Stimulated activated CD4-positive, alpha-beta T cell treated with anti-CD3 and anti-CD28 coated beads, Interleukin-2, amount 100 ng/mL, for 4 hours (primary cell): ENCODE results near the gene CHN1.

ENCODE experiments used
- DNase-seq: peaks from one replicate; pipeline ENCODE4 v3.0.0-alpha.2; 2020; ENCODE audit warnings: low read depth

CHN1 gene

DNA sequence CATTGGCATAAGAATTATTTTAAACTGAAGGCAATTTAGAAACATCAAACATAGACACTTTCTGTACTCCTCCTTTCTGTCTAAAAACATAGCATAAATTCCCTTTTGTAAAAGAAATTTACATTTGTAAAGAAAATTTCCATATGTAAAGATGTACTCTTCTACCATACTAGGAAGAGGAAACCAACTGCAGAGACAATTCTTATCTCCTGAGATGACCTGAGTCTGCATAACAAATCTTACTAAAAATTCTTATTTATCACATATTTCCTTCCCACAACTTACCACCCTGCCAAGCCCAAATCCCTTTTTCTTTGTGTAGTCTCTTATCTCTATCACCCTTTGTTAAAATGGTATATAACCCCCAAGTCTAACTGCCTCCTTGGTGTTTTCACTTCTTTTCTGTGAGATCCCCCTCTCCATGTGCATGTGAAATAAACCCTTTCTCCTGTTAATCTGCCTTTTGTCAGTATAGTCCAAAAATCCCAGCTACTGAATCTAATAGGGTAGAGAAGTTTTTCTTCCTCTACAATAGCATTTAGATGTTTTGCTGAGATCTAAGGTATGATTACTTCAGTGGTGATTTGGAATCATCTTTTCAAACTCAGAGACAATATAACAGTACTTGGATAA lies 81.0 kb downstream of the CHN1 start:
- DNase-seq = no peak

DNA sequence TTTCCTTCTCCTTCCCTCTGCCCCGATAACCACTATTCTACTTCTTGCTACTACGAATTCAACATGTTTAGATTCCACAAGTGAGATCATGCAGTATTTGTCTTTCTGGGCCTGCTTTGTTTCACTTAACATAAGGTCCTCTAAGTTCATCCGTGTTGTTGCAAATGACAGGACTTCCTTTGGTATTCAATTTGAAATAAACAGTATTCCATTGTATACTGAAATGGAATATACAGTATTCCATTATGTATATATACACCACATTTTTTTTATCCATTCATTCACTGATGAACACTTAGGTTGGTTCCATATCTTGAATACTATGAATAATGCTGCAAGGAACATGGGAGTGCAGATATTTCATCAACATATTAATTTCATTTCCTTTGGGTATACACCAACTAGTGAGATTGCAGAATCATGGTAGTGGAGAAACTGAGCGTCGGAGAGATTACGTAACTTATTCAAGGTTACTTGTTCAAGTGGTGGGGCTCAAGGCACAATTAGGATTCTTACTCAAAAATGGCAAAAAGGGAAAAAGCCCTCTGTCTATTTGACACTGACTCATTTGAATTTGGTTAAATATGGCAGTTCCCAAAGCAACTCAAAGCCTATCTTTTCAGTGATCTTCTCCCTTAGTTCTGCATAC lies 85.1 kb downstream of the CHN1 start:
- no peak for DNase-seq

DNA sequence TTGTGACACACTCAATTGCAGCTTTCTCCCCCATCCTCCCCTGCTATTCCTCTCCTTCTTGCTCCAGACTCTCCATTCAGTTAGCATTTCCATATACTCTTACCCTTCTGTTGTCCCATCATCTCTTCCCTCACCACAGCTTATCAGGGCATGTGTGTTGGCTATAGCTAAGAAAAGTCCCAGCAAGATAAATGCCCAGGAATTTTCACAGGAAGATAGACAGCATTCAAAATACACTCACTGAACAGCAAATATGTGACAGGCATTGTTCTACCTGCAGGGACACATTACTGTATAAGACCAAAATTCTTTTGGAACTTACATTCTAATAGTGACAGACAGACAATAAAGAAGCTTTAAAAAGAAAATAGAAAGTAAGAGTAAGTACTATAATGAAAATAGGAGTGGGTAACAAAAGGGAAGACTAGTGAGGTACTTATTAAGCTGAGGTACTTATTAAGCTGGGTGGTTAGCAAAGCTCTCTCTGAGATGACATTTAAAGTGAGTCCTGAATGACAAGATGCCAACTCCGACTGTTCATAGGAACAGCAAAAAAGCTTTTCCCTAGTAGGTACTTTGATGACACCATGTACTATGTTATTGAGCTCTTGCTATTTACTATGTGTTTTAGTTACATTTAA lies 86.2 kb downstream of the CHN1 start:
- DNase-seq = no peak

DNA sequence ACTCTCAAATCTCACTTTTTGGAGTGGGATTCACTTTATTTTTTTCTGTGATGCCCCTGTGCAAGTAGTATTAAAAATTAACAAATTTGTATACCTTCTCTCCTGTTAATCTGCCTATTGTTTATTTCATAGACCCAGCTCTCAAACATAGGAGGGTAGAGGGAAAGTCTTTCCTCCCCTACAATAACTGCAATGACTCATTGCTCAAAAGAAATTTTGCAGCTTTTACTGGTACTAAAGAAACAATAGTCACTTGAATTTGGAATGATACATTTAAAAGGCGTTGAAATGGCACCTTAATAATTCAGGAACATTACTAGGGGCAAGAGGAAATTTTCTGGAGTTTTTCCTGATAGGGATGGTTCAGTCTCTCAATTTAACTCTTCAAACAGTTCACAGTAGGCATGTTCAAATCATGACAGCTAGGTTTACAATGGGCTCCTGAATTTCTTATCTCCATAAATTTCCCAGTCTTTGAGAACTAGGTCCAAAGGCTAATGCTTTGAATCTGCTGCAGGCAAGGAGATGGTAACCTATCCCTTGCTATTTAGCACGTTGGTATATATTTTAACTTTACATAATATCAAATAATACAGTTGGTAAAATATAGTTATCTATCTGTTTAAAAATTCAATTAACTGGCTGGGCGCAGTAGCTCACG lies 88.8 kb downstream of the CHN1 start:
- no peak for DNase-seq

DNA sequence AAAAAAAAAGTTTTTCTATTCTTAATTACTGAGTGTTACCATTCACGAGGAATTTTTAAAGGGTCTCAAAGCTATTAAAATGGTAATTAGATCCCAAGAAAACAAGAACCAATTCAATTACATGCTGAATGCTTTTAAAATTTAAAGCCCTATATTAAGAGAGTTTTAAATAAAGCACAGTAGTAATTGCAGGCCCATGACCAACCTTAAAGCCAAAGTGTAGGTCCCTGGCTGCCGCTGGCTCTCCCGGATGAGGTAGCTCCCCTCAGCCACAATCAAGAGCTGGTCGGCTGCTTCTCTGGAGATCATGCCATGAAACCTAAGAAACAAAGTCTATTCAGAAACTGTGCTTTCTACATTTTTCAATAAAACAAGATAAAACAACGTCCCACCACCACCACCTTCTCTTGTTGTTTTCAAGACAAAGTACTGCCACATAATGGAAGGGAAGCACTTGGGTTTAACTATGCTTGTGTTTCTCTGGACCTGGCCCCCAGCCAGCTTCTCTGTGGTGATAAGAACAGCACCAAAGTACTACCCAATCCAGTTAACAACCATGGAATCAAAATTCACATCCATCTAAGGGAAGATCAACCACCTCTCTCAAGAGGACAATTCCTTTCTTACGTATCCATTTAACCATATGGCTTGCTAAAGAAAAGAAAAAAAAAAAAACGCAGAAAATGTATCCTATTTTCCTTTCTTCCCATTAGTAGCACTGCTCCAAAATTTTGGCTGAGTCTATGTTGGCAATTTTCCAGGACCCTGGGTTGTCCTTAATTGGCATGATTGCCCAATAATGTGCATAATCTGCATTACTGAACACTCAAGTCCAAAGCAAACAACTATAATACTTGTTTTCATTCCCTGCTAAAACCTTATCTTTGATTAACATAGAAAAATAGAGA lies 90.1 kb downstream of the CHN1 start:
- DNase-seq = no peak

DNA sequence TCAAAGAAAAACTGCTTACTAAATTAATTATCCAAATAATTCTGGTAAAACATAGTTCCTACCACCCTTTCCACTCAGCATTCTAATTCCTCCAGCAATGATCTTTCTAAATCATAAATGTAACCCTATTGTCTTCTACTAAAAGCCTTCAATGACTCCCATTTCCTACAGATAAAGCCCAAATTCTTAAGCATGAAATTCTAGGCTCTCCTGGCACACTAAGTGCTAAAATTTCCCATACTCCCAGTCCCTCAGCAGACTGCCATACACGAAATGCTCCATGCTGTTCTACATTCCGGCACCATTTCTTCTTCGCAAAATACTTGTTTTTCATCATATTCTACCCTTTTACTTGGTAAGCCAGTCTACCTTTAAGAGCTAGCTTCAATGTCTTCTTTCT lies 96.9 kb downstream of the CHN1 start:
- no peak for DNase-seq

DNA sequence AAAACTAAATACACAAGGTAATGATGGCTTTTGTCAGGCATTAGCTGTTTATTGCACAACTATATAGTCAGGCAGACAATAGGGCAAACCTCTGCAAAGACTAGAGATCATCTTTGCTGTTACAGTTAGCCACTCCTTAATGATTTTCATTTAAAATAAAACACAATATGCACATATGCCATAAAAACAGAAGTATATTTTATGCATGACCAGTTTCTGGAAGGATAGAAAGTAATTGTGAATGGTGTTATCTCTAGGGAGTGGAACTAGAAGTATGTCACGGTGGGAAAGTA lies 102.0 kb downstream of the CHN1 start:
- DNase-seq = no peak

DNA sequence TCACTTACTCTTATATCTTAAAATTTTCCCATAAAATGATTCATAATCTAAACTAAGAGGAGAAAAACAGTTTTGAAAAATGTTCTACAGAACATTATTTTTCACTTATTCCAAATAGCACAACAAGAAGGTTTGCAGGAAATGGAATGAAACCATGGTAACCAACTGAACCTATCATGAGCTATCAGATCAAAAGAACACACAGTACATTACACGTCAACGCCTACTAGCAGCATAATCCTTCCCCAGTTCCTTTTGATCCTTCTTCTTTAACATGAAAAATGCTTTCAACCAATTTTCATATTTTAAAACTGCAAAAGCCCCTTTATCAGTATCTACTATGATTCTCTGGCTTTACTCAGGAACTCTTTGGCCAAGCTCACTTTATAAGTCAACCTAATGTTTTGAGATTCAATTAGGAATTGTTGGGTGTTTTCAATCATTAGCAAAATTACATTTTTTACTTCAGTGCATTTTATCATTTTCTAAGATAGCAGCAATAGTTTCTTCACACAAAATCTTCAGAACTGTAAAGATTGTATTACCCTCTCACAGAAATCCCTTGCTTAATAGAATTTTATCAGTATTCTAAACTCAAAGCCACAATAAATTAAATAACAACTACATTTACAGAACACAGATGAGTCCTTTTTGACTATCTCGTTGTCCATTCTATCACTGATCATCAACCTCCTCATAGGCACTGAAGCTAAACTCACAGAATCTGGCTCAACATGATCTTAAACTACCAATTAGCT lies 102.5 kb downstream of the CHN1 start:
- no peak for DNase-seq

DNA sequence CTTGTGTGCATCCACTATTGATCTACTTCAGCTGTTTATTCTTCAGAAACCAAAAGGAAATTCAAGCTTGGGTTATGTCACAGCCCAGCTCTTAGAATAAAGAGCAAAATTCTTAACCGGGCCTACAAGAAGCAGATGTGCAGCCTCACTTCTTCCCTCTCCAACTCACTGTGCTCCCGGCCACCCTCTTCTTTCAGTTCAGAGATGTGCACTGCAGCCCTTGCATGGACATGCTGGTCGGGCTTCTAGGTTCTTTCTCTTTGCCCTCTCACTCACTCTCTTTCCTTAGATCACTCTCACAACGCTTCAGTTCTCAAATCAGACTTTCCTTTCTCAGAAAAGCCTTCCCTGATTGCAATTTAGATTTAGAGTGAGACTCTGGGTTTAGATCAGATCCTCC lies 104.1 kb downstream of the CHN1 start:
- DNase-seq = no peak

DNA sequence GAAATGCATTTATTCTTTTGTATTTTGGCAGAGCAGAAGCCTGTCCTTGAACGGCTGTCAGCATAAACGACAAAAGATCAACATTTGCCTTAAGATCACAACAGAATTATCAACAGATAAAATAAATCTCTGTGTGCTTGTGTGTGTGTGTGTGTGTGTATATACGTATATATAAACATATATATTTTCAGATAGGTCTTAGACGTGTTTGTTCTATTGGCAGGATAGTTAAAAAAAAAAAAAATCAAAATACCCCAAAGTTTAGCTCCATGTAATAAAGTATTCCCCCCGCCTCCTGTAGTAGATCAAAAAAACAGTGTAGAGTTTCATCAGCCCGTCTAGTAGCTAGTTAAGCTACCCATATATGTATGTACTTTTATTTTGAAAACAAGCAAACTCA lies 107.9 kb downstream of the CHN1 start:
- no peak for DNase-seq

DNA sequence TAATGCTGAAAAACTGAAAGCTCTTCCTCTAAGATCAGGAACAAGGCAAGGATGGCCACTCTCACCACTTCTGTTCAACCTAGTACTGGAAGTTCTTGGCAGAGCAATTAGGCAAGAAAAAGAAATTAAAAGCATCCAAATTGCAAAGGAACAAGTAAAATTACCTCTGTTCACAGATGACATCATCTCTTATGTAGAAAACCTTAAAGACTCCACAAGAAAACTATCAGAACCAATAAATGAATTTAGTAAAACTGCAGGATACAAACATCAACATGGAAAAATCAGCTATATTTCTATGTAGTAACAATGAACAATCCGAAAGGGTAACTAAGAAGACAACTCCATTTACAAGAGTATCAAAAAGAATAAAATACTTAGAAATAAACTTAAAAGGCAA lies 112.2 kb downstream of the CHN1 start:
- DNase-seq = no peak

DNA sequence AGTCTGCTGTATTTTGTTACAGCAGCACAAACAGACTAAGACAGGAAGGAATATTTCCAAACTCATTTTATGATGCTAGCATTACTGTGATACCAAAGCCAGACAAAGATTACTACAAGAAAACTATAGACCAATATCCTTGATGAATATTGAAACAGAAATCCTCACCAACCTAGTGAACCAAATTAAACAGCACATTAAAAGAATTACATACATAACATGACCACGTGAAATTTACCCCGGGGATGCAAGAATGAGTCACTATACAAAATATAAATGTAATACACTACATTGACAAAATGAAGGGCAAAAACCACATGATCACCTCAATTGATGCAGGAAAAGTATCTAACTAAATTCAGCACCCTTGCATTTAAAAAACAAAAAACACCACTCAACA lies 112.6 kb downstream of the CHN1 start:
- DNase-seq = no peak

DNA sequence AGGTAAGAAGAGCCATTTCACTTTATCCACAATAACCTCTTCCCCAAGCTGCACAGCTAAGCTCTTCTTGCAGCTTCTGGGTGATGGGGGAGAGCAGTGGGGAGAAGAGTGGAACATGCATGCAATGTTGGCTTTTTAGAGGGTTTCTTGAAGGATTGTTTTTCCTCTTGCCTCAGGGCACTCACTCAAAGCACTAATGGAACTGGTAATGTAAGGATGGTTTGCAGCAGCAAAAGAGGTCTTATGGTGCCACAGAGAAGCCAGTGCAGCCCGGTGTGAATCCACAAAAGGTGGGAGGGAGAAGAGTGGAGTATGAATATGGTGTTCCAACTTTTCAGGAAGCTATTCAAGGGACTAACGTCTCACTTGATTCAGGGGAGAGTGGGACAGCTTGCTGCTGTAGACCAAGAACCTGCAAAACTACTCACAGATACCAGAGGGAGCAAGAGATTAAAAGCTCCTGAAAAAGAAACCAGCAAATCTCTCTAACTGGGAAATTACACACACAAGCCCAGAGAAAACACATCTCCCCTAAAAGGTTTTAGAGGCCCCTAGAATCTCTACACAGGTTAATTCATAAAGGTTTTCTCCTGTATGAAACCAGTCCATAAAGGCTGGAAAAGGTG lies 116.4 kb downstream of the CHN1 start:
- DNase-seq = no peak

DNA sequence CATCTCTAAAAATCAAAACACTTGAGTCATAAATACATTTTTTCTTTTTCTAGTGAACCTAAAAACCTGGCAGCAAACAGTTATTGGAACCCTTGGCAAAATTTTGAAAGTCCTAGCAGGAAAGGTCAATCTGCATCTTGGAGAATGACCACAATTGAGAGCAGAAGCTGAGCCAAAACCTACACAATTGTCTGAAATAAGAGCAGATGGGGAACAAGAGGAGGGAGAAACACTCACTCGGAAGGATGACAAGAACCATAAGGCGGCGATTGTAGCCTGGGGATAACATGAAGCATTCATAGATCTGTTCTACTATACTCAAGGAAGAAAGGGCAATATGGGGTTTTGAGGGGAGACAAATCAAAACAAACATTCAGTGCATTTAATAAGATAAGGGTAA lies 117.0 kb downstream of the CHN1 start:
- no peak for DNase-seq

DNA sequence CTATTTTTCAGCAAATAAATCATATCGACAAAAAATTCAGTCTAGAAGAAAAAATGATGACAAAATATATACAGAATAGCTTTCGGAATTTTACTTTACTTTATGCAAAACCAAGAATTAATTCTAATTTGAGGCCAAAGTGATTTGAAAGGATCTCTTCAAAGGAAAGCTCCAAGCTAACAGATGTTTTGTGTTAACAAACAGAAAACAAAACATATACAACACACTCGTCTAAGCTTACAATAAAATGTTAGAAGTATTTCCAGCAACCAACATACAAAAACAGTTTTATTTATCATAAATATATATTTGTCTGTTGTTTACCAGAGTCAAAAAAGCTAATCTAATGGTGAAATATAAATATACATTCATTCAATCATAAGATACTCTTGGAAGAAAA lies 122.8 kb downstream of the CHN1 start:
- no peak for DNase-seq

DNA sequence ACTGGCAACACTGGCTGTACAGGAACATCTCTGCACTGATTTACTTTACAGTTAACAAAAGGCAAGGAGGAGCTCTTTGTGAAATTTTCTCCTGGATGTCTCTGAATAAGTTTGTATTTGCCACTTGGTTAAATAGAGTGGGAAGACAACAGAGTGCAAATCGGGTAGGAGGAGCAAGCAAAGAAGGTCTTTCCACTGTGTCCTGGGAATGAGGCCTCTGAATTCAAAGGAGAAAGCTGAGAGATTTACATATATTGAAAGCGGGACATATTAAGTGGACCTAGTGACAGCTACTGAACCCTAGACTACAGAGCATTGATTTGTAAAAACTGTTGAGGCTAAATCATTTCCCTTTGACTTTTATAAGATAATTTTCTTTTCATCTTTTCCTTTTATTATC lies 123.5 kb downstream of the CHN1 start:
- DNase-seq = no peak

DNA sequence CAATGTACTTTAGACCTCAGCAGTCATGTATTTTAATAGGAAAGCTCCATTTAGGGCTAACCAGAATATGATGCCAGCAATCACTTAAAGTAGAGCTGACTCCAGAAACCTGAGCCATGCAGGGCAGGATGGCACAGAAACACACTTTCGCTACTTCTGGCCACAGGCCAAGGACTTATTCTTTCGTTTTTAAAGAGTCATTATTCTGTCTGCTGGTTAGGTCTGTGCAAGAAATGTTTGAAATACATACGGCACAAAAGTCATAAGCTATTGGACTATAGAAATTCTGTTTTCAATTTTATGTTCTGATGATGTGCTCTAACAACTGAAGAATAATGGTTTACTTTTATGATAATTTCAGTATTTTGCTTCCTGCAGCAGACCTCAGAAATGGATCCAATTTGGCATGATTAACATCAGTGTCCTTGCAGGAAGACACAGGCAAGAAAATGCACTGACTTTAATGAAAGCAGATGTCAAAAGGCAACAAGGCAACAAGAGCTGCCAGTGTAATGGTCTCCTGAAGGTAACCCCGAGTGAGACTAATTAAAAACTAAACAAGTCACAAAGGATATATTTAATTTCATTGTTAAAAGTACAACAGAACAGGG lies 126.5 kb downstream of the CHN1 start:
- DNase-seq = no peak

DNA sequence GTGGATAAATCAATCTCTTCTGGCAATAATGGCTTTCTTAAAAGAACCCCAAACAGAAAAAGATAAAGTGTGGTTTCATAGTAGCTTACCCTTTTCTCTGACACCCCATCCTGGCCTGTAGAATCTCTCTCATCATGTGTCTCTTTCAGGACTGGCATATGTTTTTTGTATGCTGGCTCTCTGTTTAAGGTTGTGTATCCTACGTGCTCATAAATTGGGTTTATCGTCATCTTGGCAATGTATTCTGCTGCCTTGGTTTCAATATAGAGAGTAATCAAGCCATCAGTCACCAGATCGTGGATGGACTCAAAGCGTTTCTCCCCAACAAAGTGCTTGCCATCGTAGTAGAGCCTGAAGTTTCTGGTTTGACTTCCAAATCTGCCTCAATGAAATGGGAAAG lies 127.4 kb downstream of the CHN1 start:
- no peak for DNase-seq

DNA sequence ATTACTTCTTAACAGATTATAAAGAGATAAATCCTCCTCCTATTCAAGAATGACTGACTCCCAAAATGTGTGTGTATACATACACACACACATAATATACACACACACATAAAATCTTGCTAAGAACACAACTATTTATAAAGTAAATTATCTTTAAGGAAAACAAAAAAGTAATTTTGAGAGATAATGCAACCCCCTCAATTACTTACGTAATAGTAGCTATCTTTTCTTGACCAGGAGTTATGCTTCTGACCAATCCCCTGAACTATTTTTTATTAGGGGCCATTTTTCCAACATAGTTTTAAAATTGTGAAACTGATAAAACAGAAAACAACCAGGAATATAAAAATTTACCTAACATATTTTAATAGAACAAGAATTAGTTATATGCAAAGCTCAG lies 127.9 kb downstream of the CHN1 start:
- DNase-seq = no peak

DNA sequence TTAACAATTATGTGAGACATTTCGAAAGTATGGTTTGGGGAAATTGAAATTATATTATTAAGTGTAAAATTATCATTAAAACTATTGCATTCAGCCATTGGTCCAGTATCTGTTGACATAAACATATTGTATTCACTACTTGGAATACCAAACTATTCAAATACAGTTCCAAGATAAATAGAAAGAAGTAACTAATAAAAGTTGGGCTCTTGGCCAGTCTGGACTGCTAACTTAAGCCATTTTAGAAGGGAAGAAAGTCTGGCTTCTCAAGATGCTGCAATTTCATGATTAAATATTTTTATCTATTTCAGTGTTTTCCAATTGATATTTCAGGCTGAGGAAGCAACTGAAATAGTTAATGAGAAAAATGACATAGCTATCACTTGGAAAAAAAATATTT lies 131.1 kb downstream of the CHN1 start:
- no peak for DNase-seq

DNA sequence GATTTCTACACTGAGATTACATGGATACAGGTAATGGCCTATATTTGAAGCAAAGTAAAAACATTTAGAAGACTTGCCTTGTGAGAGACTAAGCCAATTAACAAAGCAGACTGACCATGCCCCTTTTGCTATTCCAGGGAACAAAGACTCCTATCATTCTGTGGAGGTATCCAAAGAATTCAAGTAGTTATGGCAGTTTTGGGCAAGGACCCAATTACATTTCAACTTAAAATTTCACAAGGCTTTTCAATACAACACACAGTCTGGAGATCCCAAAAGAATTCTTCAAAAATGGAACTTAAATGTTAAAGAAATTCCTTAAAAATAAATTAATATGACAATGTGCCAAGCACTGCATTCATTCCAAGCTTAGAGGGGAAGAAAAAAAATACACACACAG lies 131.7 kb downstream of the CHN1 start:
- no peak for DNase-seq
